Stimulated activated naive CD8-positive, alpha-beta T cell treated with anti-CD3 and anti-CD28 coated beads, Interleukin-15, Interleukin-2, amounts not matched to agents 100 ng/mL and 50 ng/mL, for 24 hours (primary cell): ENCODE data around the gene GATAD2B.
"Not testable (repeated sequence)": the region's sequence is repeated elsewhere in the genome, so short reads cannot be mapped to it uniquely, and the experiment has no call there.

Experiments used
- H3K27ac Mint-ChIP-seq: one replicate; pipeline ENCODE4 v1.8.0; 2021; ENCODE audit warnings: mild to moderate bottlenecking, mixed read lengths
- H3K27me3 Mint-ChIP-seq: one replicate; pipeline ENCODE4 v1.8.0; 2021; ENCODE audit warnings: mixed read lengths
- H3K36me3 Mint-ChIP-seq: one replicate; pipeline ENCODE4 v1.8.0; 2021; ENCODE audit warnings: low read depth, mixed read lengths
- H3K4me1 Mint-ChIP-seq: one replicate; pipeline ENCODE4 v1.8.0; 2021; ENCODE audit warnings: low read depth, mixed read lengths
- H3K4me3 Mint-ChIP-seq: one replicate; pipeline ENCODE4 v1.8.0; 2021; ENCODE audit warnings: mild to moderate bottlenecking, mixed read lengths
- H3K9me3 Mint-ChIP-seq: one replicate; pipeline ENCODE4 v1.8.0; 2021; ENCODE audit warnings: mixed read lengths

The GATAD2B gene

GRCh38 chr1:153774780-153775457, 147.9 kb downstream of the GATAD2B start, which contains the start of gene SLC27A3:
Gene SLC27A3 (plus strand): TSS chr1:153775407. CDS start chr1:153775498, 91 bp downstream.
- H3K9me3 Mint-ChIP-seq, result no peaks in the 10 kb centered on the region
- no peaks in the 10 kb centered on the region for H3K27me3 Mint-ChIP-seq
- H3K4me3 Mint-ChIP-seq, result peak within 1 kb of the TSS; percentile 79
- H3K36me3 Mint-ChIP-seq, result peaks cover 15% of the 10 kb centered on the region
- H3K4me1 Mint-ChIP-seq, result peaks cover 28% of the 10 kb centered on the region
- H3K27ac Mint-ChIP-seq, result peak within 1 kb of the TSS; percentile 55

- H3K4me1 Mint-ChIP-seq, result peaks cover 28% of the 10 kb centered on the region
- no peaks in the 10 kb centered on the region for H3K27me3 Mint-ChIP-seq
- H3K9me3 Mint-ChIP-seq, result no peaks in the 10 kb centered on the region
- H3K36me3 Mint-ChIP-seq, result peaks cover 21% of the 10 kb centered on the region
- H3K4me3 Mint-ChIP-seq, result no peak overlapping the region
- H3K27ac Mint-ChIP-seq, result no peak overlapping the region
Observed at GRCh38 chr1:153774026-153774595, 148.7 kb downstream of the GATAD2B start.

GRCh38 chr1:153773096-153773921, 149.5 kb downstream of the GATAD2B start:
- H3K4me1 Mint-ChIP-seq, result peaks cover 28% of the 10 kb centered on the region
- no peak overlapping the region for H3K4me3 Mint-ChIP-seq

GRCh38 chr1:153771841-153772593, 150.8 kb downstream of the GATAD2B start:
- no peak overlapping the region for H3K4me3 Mint-ChIP-seq
- no peak overlapping the region for H3K27ac Mint-ChIP-seq
- H3K27me3 Mint-ChIP-seq, result no peaks in the 10 kb centered on the region
- H3K9me3 Mint-ChIP-seq, result no peaks in the 10 kb centered on the region
- peaks cover 39% of the 10 kb centered on the region for H3K36me3 Mint-ChIP-seq
- peaks cover 27% of the 10 kb centered on the region for H3K4me1 Mint-ChIP-seq

More at GRCh38 chr1:153773096-153773921, 149.5 kb downstream of the GATAD2B start:
- Mint-ChIP-seq H3K27me3 (no peaks in the 10 kb centered on the region), H3K36me3 (peaks cover 29% of the 10 kb centered on the region), H3K27ac (no peak overlapping the region), H3K9me3 (no peaks in the 10 kb centered on the region)

- no peak overlapping the region for H3K27ac Mint-ChIP-seq
- H3K4me3 Mint-ChIP-seq, result no peak overlapping the region
- no peaks in the 10 kb centered on the region for H3K9me3 Mint-ChIP-seq
- H3K36me3 Mint-ChIP-seq, result peaks cover 43% of the 10 kb centered on the region
- H3K27me3 Mint-ChIP-seq, result no peaks in the 10 kb centered on the region
- peaks cover 21% of the 10 kb centered on the region for H3K4me1 Mint-ChIP-seq
Observed at GRCh38 chr1:153771261-153771660, 151.5 kb downstream of the GATAD2B start.

GRCh38 chr1:153770797-153771196, 152.0 kb downstream of the GATAD2B start:
- H3K27ac Mint-ChIP-seq, result no peak overlapping the region
- peaks cover 47% of the 10 kb centered on the region for H3K36me3 Mint-ChIP-seq
- no peak overlapping the region for H3K4me3 Mint-ChIP-seq
- peaks cover 21% of the 10 kb centered on the region for H3K4me1 Mint-ChIP-seq
- H3K27me3 Mint-ChIP-seq, result no peaks in the 10 kb centered on the region
- no peaks in the 10 kb centered on the region for H3K9me3 Mint-ChIP-seq

- peak overlapping the region; percentile 46 for H3K27ac Mint-ChIP-seq
- peaks cover 55% of the 10 kb centered on the region for H3K36me3 Mint-ChIP-seq
- no peaks in the 10 kb centered on the region for H3K9me3 Mint-ChIP-seq
- H3K4me1 Mint-ChIP-seq, result peaks cover 10% of the 10 kb centered on the region
- H3K4me3 Mint-ChIP-seq, result no peak overlapping the region
- H3K27me3 Mint-ChIP-seq, result no peaks in the 10 kb centered on the region
Observed at GRCh38 chr1:153769221-153769620, 153.6 kb downstream of the GATAD2B start.

- H3K36me3 Mint-ChIP-seq, result peaks cover 50% of the 10 kb centered on the region
- H3K4me3 Mint-ChIP-seq, result no peak overlapping the region
- H3K4me1 Mint-ChIP-seq, result peaks cover 3% of the 10 kb centered on the region
- no peak overlapping the region for H3K27ac Mint-ChIP-seq
- H3K9me3 Mint-ChIP-seq, result no peaks in the 10 kb centered on the region
- no peaks in the 10 kb centered on the region for H3K27me3 Mint-ChIP-seq
Observed at GRCh38 chr1:153768316-153769181, 154.2 kb downstream of the GATAD2B start.

GRCh38 chr1:153767519-153767918, 155.3 kb downstream of the GATAD2B start:
- Mint-ChIP-seq H3K27ac (no peak overlapping the region), H3K4me1 (no peaks in the 10 kb centered on the region)

GRCh38 chr1:153766663-153767062, 156.1 kb downstream of the GATAD2B start:
- H3K9me3 Mint-ChIP-seq, H3K27me3 Mint-ChIP-seq, H3K4me3 Mint-ChIP-seq, H3K27ac Mint-ChIP-seq, H3K4me1 Mint-ChIP-seq: not testable (repeated sequence)
- peaks cover 61% of the 10 kb centered on the region for H3K36me3 Mint-ChIP-seq

More at GRCh38 chr1:153767519-153767918, 155.3 kb downstream of the GATAD2B start:
- peaks cover 56% of the 10 kb centered on the region for H3K36me3 Mint-ChIP-seq
- no peaks in the 10 kb centered on the region for H3K27me3 Mint-ChIP-seq
- no peaks in the 10 kb centered on the region for H3K9me3 Mint-ChIP-seq
- H3K4me3 Mint-ChIP-seq, result no peak overlapping the region

- no peaks in the 10 kb centered on the region for H3K9me3 Mint-ChIP-seq
- no peak overlapping the region for H3K27ac Mint-ChIP-seq
- H3K27me3 Mint-ChIP-seq, result no peaks in the 10 kb centered on the region
- peaks cover 69% of the 10 kb centered on the region for H3K36me3 Mint-ChIP-seq
- no peak overlapping the region for H3K4me3 Mint-ChIP-seq
- H3K4me1 Mint-ChIP-seq, result no peaks in the 10 kb centered on the region
Observed at GRCh38 chr1:153764310-153764709, 158.5 kb downstream of the GATAD2B start.

- peaks cover 62% of the 10 kb centered on the region for H3K36me3 Mint-ChIP-seq
- H3K4me3 Mint-ChIP-seq, result no peak overlapping the region
- no peaks in the 10 kb centered on the region for H3K27me3 Mint-ChIP-seq
- H3K9me3 Mint-ChIP-seq, result no peaks in the 10 kb centered on the region
- H3K27ac Mint-ChIP-seq, result peak overlapping the region; percentile 57
- H3K4me1 Mint-ChIP-seq, result no peaks in the 10 kb centered on the region
Observed at GRCh38 chr1:153763365-153764225, 159.2 kb downstream of the GATAD2B start.

GRCh38 chr1:153760440-153760839, 162.3 kb downstream of the GATAD2B start:
- H3K4me1 Mint-ChIP-seq, result no peaks in the 10 kb centered on the region
- no peak overlapping the region for H3K27ac Mint-ChIP-seq
- peaks cover 57% of the 10 kb centered on the region for H3K36me3 Mint-ChIP-seq
- no peaks in the 10 kb centered on the region for H3K27me3 Mint-ChIP-seq
- H3K4me3 Mint-ChIP-seq, result no peak overlapping the region
- no peaks in the 10 kb centered on the region for H3K9me3 Mint-ChIP-seq
